Measurements from ENCODE around the gene IL31RA.

- no peak for TF ChIP-seq EZH2phosphoT487 (IDR thresholded peaks at IDR 0.05; ENCODE audit: borderline replicate concordance)
- TF ChIP-seq, protein P1, sequence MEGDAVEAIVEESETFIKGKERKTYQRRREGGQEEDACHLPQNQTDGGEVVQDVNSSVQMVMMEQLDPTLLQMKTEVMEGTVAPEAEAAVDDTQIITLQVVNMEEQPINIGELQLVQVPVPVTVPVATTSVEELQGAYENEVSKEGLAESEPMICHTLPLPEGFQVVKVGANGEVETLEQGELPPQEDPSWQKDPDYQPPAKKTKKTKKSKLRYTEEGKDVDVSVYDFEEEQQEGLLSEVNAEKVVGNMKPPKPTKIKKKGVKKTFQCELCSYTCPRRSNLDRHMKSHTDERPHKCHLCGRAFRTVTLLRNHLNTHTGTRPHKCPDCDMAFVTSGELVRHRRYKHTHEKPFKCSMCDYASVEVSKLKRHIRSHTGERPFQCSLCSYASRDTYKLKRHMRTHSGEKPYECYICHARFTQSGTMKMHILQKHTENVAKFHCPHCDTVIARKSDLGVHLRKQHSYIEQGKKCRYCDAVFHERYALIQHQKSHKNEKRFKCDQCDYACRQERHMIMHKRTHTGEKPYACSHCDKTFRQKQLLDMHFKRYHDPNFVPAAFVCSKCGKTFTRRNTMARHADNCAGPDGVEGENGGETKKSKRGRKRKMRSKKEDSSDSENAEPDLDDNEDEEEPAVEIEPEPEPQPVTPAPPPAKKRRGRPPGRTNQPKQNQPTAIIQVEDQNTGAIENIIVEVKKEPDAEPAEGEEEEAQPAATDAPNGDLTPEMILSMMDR (conservative IDR thresholded peaks at IDR 0.05; ENCODE audit: low read length) = no peak
Observed at GRCh38 chr5:55850839-55851674, at the start of gene IL31RA.
